ENCODE results near the gene KCNJ11. TPM values are rescaled to one million over a fixed set of nuclear protein-coding genes. Genes with fewer than 3 reads are reported as not detected.

Gene KCNJ11
- total and polyA plus RNA-seq, 2 of the 8 experiments (the other 6 are each of a cell fraction or from before 2014, with no cell fraction given): 3.8 to 6.3 TPM

GRCh38 chr11:17343907-17344306 is 44.6 kb downstream of the KCNJ11 start (continued):
- TF ChIP-seq JUND (IDR thresholded peaks at IDR 0.05; ENCODE audit: low read length) (no peak), KDM4A (IDR thresholded peaks at IDR 0.05; ENCODE audit: low read depth, low read length, severe bottlenecking) (no peak)
